Neutrophil (primary cell): Measurements from ENCODE around the gene GPC5.

Experiments used
- H3K27ac ChIP-seq: fragments of 200-600 bp; sonication (generic); 2 replicates; pipeline ENCODE4 v1.5.1; 2016; ENCODE audit warnings: mild to moderate bottlenecking, moderate library complexity
- H3K27me3 ChIP-seq: fragments of 200-600 bp; sonication (generic); 2 replicates; pipeline ENCODE4 v1.6.0; 2016; ENCODE audit warnings: mild to moderate bottlenecking
- H3K36me3 ChIP-seq: fragments of 200-600 bp; sonication (generic); 2 replicates; pipeline ENCODE4 v1.5.1; 2017
- H3K4me1 ChIP-seq, 2 experiments: fragments of 200-600 bp in 1 of 2; sonication (generic) in 1 of 2; 1 replicate in 1 of 2; 2 replicates in 1 of 2; pipeline versions ENCODE4 v1.5.1 to v1.6.1; 2013 to 2016; ENCODE audit warnings: low read depth in 1 of 2, low read length in 1 of 2, mild to moderate bottlenecking in 1 of 2, moderate library complexity in 1 of 2; ENCODE audit not compliant: control insufficient read depth in 1 of 2, insufficient read depth in 1 of 2
- H3K4me3 ChIP-seq, 2 experiments: fragments of 200-600 bp in 1 of 2; sonication (generic) in 1 of 2; 1 replicate in 1 of 2; 2 replicates in 1 of 2; pipeline ENCODE4 v1.5.1; 2013 to 2016; ENCODE audit warnings: low read depth in 1 of 2, low read length in 1 of 2, mild to moderate bottlenecking in 1 of 2, moderate library complexity in 1 of 2
- H3K9me3 ChIP-seq: fragments of 200-600 bp; sonication (generic); 2 replicates; pipeline ENCODE4 v1.5.1; 2016
- TF ChIP-seq, protein P1 (sequence below): fragments of 200-600 bp; sonication (generic); IDR thresholded peaks from 2 replicates; pipeline ENCODE4 v1.5.1; 2016; ENCODE audit warnings: antibody characterized with exemption

GPC5 gene

DNA sequence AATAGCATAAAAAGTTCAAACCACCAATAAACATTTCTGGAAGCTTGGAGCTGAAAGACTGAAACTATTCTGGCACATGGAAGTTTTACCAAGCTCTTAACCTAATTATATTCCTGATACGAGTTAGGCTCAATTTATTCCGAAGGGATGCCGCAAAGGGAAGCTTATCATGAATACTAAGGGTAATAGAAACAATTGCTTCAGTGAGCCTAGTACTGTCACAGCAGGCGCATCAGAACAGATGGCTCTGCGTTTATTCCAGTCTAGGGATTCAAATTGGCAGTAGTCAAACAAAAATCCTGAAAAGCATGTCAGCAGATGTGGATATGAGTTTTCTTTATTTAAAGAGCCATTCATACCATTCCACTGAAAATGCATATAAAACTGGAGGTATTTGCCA, 779.5 kb downstream of the GPC5 start:
- TF ChIP-seq, protein P1, sequence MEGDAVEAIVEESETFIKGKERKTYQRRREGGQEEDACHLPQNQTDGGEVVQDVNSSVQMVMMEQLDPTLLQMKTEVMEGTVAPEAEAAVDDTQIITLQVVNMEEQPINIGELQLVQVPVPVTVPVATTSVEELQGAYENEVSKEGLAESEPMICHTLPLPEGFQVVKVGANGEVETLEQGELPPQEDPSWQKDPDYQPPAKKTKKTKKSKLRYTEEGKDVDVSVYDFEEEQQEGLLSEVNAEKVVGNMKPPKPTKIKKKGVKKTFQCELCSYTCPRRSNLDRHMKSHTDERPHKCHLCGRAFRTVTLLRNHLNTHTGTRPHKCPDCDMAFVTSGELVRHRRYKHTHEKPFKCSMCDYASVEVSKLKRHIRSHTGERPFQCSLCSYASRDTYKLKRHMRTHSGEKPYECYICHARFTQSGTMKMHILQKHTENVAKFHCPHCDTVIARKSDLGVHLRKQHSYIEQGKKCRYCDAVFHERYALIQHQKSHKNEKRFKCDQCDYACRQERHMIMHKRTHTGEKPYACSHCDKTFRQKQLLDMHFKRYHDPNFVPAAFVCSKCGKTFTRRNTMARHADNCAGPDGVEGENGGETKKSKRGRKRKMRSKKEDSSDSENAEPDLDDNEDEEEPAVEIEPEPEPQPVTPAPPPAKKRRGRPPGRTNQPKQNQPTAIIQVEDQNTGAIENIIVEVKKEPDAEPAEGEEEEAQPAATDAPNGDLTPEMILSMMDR = no peak
- Histone ChIP-seq H3K36me3 (no peaks in the 10 kb centered on the region), H3K27me3 (no peaks in the 10 kb centered on the region), H3K9me3 (no peaks in the 10 kb centered on the region), H3K4me1 (no peaks in the 10 kb centered on the region), H3K27ac (no peak overlapping the region), H3K4me3 (no peak overlapping the region)

DNA sequence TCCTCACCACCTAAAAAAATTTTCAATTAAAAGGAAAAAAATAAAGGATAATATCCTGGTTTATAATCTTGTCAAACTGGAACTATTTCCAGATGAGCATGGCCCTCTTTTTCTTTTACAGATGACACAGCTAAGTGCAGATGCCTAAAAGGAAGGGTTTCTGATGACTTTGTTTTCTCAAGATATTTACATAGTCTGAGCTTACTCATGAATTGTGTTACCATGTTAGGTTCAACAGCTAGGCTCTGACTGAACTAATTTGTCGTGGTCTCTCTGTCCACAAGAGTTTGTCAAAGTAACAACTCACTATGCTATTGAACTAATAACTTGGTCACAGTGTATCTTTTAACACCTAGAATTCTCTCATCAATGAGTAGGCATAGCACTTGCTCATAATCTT, 780.8 kb downstream of the GPC5 start:
- Histone ChIP-seq H3K27me3 (no peaks in the 10 kb centered on the region), H3K27ac (no peak overlapping the region), H3K4me1 (no peaks in the 10 kb centered on the region), H3K9me3 (no peaks in the 10 kb centered on the region), H3K4me3 (no peak overlapping the region), H3K36me3 (no peaks in the 10 kb centered on the region)
- TF ChIP-seq, protein P1 = no peak

DNA sequence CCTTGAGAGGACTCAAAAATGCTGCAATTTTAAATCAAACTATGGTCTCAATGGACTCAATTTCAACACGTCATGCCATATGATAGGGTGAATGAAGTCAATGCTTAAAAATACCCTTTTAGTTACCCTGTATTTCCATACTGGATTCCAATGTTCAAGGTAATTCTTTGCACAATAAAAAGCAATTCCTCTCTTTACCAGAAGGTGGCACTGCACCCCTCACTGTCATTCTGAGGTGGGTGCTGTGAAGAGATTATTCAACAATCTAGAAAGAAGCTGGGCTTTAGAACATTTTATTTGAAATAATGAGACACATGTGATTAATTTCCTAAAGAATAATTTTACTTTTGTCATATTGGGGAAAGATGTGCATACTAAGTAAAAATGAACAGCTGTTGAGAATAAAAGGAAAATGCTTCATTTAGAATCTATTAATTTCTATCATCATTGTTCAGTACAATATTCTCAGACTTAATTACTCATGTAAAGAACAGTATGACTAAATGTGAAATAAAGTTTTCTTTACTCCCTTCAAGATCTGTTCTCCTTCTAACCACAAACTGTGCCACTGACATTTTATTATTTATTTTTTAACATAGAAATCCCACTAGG, 789.1 kb downstream of the GPC5 start:
- TF ChIP-seq, protein P1 = peak; percentile 48
- no peak overlapping the region for H3K27ac ChIP-seq
- no peaks in the 10 kb centered on the region for H3K4me1 ChIP-seq
- no peak overlapping the region for H3K4me3 ChIP-seq
- no peaks in the 10 kb centered on the region for H3K36me3 ChIP-seq
- H3K9me3 ChIP-seq = no peaks in the 10 kb centered on the region
- no peaks in the 10 kb centered on the region for H3K27me3 ChIP-seq

- Histone ChIP-seq H3K4me3 (no peak overlapping the region), H3K27ac (no peak overlapping the region), H3K9me3 (no peaks in the 10 kb centered on the region), H3K4me1 (no peaks in the 10 kb centered on the region), H3K36me3 (no peaks in the 10 kb centered on the region), H3K27me3 (no peaks in the 10 kb centered on the region)
- TF ChIP-seq, protein P1 = no peak
Observed at GRCh38 chr13:92188574-92188973, 790.2 kb downstream of the GPC5 start.

DNA sequence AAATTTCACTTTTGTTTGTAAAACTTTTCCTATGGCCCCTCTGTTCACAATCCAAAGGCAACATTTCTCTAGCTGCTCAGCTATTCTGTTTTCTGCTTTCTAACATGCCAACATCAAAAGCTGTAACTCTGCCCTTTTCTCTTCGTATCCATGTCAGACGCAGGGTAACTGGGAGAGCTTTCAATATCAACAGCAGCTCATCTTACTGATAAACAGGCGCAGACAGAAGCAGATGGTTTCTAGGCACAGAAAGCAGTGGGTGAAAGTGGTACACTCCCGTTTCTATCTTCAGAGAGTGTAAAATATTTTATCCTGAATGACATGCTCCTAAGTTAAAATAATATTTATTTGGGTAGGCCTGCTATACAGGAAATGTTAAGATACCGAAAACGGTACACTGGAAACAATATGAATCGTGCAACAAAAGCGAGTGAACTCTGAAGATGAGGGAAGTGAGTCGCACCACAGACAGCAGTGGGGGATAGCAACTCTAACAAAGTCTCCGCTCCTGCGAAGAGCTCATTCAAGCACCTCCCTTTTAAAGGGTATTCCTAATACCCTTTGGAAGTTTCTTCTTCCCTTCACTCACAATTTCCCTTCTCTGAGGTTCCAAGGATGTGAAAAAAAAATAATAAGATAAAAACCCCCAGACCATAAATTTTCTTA, 798.3 kb downstream of the GPC5 start:
- Histone ChIP-seq H3K4me3 (no peak overlapping the region), H3K4me1 (no peaks in the 10 kb centered on the region), H3K9me3 (no peaks in the 10 kb centered on the region), H3K36me3 (no peaks in the 10 kb centered on the region), H3K27ac (no peak overlapping the region), H3K27me3 (no peaks in the 10 kb centered on the region)
- TF ChIP-seq, protein P1 = no peak
